GF-D8 (cell line): ENCODE data around the gene OR51A4.
"Not testable (repeated sequence)": the region's sequence is repeated elsewhere in the genome, so short reads cannot be mapped to it uniquely, and the experiment has no call there.

Experiments used
- DNase-seq: peaks from one replicate; lab custom pipeline; 2025; lab: John Stamatoyannopoulos, UW

OR51A4 gene

DNA sequence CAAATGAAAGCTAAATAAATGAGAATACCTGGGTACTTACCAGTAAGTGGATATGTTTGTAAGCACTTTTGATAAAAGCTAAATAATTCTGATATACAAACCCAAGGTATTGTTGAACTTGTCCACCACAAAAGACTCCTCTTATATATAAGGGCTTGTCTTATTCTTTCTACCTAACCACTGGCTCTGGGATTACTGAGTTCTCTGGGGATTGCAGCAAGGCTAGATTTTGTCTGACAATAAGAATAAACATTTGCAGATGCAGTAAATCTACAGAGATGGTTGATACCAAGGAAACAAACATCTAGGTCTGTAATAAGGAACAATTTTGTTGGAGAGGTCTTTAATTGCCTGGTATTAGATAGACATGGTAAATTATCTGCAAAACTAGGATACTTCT is at the start of gene OR51A4:
Gene OR51A4, minus strand, starts transcription at position 101 of the 400 bp plus-strand sequence. CDS start 505 bp downstream, outside the sequence.
- no peak for DNase-seq

DNA sequence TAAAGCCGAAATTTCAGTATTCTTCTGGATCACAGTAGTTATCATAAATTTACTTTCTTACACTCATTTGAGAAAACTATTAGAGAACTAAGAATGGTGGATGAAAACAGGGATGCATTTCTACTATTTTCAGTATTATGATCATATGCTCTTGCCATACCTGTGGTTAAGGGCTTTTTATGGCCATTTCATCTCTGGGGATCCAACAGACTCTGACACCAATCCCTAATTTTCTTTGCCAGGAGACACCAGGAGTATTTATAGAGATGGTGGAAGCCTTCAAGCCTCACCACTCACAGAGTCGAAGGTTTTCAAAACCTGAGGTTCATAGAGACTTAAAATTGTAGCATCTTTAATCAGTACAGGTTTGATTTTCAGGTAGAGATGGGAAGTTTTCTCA is 47.1 kb upstream of the OR51A4 start, which contains the start of gene OR51L1:
Gene OR51L1, plus strand, starts transcription at position 301 of the 400 bp plus-strand sequence. CDS start 4,132 bp downstream, outside the sequence.
- no peak for DNase-seq

GRCh38 chr11:4991060-4991459 is 43.7 kb upstream of the OR51A4 start:
- DNase-seq, result no peak

- DNase-seq, result no peak
Observed at GRCh38 chr11:4983841-4984240, 36.4 kb upstream of the OR51A4 start.

DNA sequence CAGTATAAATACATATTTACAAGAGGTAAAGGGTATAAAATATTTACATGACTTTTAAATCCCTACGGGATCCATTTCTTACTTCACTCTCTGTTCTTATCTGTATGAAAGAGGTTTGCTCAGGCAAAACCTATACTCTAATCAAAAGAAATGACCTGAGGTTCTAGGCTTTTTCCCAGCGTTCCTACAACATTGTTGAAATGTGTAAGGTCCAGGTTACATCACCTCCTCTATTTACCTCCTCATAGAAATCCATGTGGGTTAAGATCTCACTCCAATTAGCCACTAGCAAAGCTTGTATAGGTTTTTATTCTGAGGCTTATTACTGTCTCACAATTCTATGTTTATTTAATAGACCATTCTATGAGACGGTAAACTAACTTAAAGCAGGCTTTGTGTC is 35.3 kb upstream of the OR51A4 start:
- no peak for DNase-seq

- DNase-seq, result no peak
Observed at GRCh38 chr11:4979036-4979435, 31.6 kb upstream of the OR51A4 start.

- DNase-seq, result no peak
Observed at GRCh38 chr11:4975436-4975835, 28.0 kb upstream of the OR51A4 start.

DNA sequence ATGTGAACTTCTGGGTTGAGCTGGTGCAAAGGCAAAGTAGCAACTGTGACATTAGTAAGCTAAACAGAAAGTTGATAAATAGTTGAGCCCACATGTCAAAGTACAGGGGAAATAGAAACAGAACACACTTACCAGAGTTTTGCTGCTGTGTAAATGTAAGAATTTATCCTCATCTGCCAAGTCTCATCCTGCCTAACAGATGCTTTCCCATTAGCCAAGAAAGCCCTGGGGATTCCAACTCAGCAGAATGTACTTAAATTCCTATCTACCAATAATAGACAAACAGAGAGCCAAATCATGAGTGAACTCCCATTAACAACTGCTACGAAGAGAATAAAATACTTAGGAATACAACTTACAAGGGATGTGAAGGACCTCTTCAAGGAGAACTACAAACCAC is 15.4 kb upstream of the OR51A4 start:
- no peak for DNase-seq

- no peak for DNase-seq
Observed at GRCh38 chr11:4960877-4961276, 13.5 kb upstream of the OR51A4 start.

DNA sequence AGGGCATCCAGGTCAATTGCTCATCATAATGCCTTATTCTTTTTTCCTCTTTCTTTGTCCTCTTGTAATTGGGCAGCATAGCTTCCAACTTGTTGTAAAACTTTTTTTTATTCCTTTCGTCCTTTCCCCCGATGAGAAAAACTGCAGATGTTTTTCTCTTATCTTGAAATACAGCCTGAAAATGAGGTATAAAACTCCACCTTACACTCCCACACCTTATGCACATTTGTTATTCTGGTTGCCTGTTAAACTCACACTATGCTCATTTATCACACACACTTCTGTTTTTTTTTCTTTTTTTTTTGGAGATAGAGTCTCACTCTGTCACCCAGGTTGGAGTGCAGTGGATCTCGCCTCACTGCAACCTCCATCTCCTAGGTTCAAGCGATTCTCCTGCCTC is 10.0 kb upstream of the OR51A4 start:
- no peak for DNase-seq

GRCh38 chr11:4955613-4956012 is 8.2 kb upstream of the OR51A4 start, which contains the start of gene OR51A2:
Gene OR51A2 (minus strand): TSS chr11:4955713. CDS start chr11:4955713, 0 bp downstream.
- not testable (repeated sequence) for DNase-seq

DNA sequence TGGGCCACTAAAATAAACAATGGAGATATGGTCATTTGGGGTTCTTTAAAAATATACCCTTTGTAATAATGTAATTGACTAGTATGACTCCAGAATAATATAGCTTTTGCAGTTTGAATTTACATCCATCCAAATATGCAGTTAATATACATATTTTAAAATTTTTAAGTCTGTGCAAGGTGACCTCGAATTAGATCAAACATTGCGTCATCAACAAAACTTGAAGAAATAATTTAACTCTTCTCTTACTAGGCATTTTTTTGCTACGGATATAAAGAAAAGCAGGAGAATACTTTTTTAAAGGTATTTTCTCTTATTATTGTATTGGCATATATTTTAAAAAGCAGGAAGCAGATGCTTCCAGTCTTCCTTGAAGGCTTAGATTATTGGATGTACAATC is 10.7 kb downstream of the OR51A4 start:
- no peak for DNase-seq

GRCh38 chr11:4932751-4933150 is 14.7 kb downstream of the OR51A4 start:
- DNase-seq, result no peak

GRCh38 chr11:4926608-4927007 is 20.8 kb downstream of the OR51A4 start:
- no peak for DNase-seq

DNA sequence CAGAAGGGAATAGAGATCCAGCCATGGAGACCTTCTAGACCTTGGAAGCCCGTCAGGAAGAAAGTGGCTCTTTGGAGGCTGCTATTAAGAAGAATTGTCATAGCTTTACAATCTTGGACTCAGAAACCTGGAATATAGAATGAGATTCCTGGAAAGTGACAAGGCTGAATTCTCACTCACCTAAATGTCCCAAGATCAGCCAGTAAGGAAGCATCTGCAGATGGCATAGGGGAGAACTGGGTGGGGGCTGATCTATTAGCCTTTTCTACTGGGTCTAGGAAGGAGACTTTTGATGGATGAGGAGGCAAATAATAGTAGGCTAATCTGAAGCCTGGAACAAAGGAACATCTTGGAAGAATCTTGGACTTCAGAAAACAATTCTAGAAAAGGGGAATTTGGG is 23.2 kb downstream of the OR51A4 start, which contains the start of gene OR51G1:
Gene OR51G1, minus strand, starts transcription at position 101 of the 400 bp plus-strand sequence. Its CDS starts 0 bp downstream, at position 101.
- no peak for DNase-seq

DNA sequence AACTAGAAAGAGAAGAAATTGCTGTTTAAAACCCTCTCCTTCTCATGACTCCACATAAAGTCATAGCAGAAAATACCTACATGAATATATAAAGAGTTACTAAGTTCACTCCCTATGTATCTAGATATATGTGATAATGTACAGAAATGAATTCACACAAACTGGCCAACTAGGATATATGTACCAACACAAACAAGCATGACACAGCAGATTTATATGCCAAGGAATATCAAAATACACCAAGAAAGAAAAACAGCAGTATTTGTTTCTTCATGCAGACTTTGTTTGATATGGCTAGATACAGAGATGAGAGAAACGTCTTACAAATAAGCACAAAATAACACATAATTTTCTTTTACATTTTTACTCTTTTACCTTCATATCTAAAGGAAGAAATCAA is 25.1 kb downstream of the OR51A4 start:
- no peak for DNase-seq

GRCh38 chr11:4921796-4922195 is 25.6 kb downstream of the OR51A4 start:
- DNase-seq, result no peak

DNA sequence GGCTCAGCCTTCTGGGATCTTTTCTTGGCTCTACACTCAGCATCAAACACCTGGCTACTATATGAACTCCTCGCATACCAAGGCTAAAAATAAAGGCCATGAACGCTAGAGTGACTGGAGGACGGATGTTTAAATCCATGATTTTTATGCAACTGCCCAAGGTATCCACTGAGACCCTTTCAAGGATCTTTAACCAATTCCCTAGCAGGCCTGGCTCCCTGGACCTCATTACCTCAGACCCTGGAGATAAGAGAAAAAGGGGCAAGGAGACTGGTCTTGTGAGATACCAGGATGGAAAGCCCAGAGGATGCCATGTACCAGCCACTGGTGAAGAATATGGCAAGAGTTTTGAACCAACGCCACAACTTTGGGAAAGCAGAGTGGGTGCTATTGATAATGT is 28.2 kb downstream of the OR51A4 start, which contains the start of gene OR51G2:
Gene OR51G2, minus strand, starts transcription at position 101 of the 400 bp plus-strand sequence. CDS start 3,687 bp downstream, outside the sequence.
- DNase-seq, result no peak

DNA sequence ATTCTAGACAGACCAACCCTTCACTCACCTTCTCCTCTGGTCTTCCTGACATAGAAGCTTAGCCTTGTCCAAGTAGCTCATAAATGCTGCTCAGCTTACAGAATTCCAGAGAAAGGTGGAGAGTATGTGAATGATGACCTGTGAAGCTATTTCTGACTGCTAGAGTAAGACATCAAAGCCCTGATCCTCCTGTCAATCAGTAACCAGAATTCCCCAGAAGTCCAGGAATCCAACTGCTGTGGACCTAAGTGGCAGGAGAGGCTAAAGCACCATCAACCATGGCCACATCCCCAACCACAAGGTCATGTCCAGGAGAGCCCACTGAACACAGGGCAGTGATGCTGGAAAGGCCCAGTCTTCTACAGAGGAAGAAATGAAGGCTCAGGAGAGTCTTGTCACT is 30.8 kb downstream of the OR51A4 start:
- DNase-seq, result no peak

DNA sequence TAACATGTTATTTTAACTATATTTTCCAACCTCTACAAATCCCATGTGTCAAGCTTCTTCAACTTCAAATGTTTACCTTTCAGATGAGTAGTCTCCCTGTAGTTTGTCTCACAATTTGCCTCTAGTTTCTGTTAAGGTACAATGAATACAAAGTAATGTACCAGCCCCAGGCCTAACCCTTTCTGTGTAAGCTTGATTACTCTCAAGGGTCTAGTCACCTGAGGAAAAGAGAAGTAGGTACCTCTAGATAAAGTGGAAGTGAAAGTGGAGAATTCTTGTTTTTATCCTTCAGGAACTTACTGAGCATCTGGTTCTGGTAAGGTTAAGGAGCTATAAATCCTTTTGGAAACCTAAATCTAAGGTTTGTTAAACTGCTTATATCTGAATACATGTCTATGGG is 43.9 kb downstream of the OR51A4 start, which contains the start of gene OR51A7:
Gene OR51A7, plus strand, starts transcription at position 300 of the 400 bp plus-strand sequence. CDS start 3,587 bp downstream, outside the sequence.
- DNase-seq, result no peak
